ENCODE data around the gene ITGA2B.

DNA sequence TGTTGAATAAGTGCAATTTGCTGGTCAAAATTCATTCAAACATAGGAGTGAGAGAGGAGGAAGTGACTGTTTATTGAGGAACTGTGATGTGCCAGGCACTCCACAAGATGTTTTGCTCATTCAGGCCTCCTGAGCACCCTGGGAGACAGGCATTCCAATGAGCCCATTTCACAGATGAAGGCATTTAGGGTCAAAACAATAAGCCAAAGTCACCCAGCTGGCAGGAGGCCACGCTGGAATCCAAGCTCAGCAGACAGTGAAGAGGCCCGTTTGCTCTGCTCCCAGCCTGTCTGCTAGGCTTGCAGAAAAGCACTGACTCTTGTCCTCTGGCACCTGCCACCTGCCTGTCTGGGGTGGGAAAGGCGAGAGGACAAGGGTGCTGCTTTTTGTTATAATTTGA is 54.7 kb downstream of the ITGA2B start:
- TF ChIP-seq POLR2AphosphoS5 (IDR thresholded peaks at IDR 0.05; ENCODE audit: low read depth, low read length) (no peak), FOXP2 (optimal IDR thresholded peaks at IDR 0.05; ENCODE audit: borderline replicate concordance, extremely low read depth, extremely low read length, insufficient read depth) (no peak), SIN3A (IDR thresholded peaks at IDR 0.05; ENCODE audit: borderline replicate concordance, insufficient read depth, low read length) (no peak)

Measured in PFSK-1 (cell line).